H9 (cell line): ENCODE measurements around the gene VWA3A. TPM values are rescaled to one million over a fixed set of nuclear protein-coding genes. Genes with fewer than 3 reads are reported as not detected.

Experiments used
- DNase-seq: peaks from one replicate; pipeline ENCODE4 v3.0.0-alpha.2; 2017
- H2AFZ ChIP-seq: one replicate; pipeline ENCODE4 v1.6.1; 2013; ENCODE audit warnings: mild to moderate bottlenecking, low read length, control low read depth, moderate library complexity
- H2AK5ac ChIP-seq: 2 replicates; pipeline ENCODE4 v1.6.1; 2013; ENCODE audit warnings: low read length, control low read depth, mixed read lengths; ENCODE audit not compliant: insufficient read length
- H2BK120ac ChIP-seq: one replicate; pipeline ENCODE4 v1.6.1; 2013; ENCODE audit warnings: low read depth, mild to moderate bottlenecking, low read length, control low read depth, inconsistent platforms; ENCODE audit not compliant: poor library complexity, severe bottlenecking
- H2BK12ac ChIP-seq: 2 replicates; pipeline ENCODE4 v1.6.1; 2013; ENCODE audit warnings: low read length, control low read depth, mixed read lengths, low read depth; ENCODE audit not compliant: insufficient read length
- H2BK15ac ChIP-seq: 2 replicates; pipeline ENCODE4 v1.6.1; 2013; ENCODE audit warnings: low read depth, low read length, control low read depth
- H2BK20ac ChIP-seq: one replicate; pipeline ENCODE4 v1.6.1; 2013; ENCODE audit warnings: low read depth, mild to moderate bottlenecking, low read length, control low read depth, inconsistent platforms; ENCODE audit not compliant: poor library complexity, severe bottlenecking
- H2BK5ac ChIP-seq: 2 replicates; pipeline ENCODE4 v1.6.1; 2013; ENCODE audit warnings: low read length, control low read depth, mixed read lengths; ENCODE audit not compliant: insufficient read length
- H3K14ac ChIP-seq: 2 replicates; pipeline ENCODE4 v1.6.1; 2013; ENCODE audit warnings: low read length, control low read depth; ENCODE audit not compliant: insufficient read depth
- H3K18ac ChIP-seq: 2 replicates; pipeline ENCODE4 v1.6.1; 2013; ENCODE audit warnings: low read depth, mild to moderate bottlenecking, mixed read lengths, low read length, control low read depth; ENCODE audit not compliant: insufficient read length
- H3K23ac ChIP-seq: 2 replicates; pipeline ENCODE4 v1.6.1; 2013; ENCODE audit warnings: low read length, control low read depth, mixed read lengths, low read depth; ENCODE audit not compliant: insufficient read length
- H3K23me2 ChIP-seq: 2 replicates; pipeline ENCODE4 v1.6.1; 2013; ENCODE audit warnings: low read depth, mild to moderate bottlenecking, mixed read lengths, low read length, control low read depth; ENCODE audit not compliant: insufficient read length, poor library complexity, severe bottlenecking
- H3K27ac ChIP-seq: 2 replicates; pipeline ENCODE4 v1.5.1; 2013; ENCODE audit warnings: low read length, control low read depth, mixed read lengths, low read depth; ENCODE audit not compliant: insufficient read length
- H3K27me3 ChIP-seq: 2 replicates; pipeline ENCODE4 v1.6.1; 2013; ENCODE audit warnings: low read length, control low read depth, inconsistent platforms; ENCODE audit not compliant: insufficient read depth
- H3K4ac ChIP-seq: 2 replicates; pipeline ENCODE4 v1.6.1; 2013; ENCODE audit warnings: low read depth, mild to moderate bottlenecking, control low read depth, inconsistent platforms, low read length, moderate library complexity
- H3K4me1 ChIP-seq: 2 replicates; pipeline ENCODE4 v1.6.1; 2013; ENCODE audit warnings: low read length, control low read depth, inconsistent platforms; ENCODE audit not compliant: insufficient read depth
- H3K4me2 ChIP-seq: 2 replicates; pipeline ENCODE4 v1.6.1; 2013; ENCODE audit warnings: low read length, control low read depth, mixed read lengths; ENCODE audit not compliant: insufficient read length, insufficient read depth
- H3K56ac ChIP-seq: 2 replicates; pipeline ENCODE4 v1.6.1; 2013; ENCODE audit warnings: low read depth, mild to moderate bottlenecking, mixed read lengths, low read length, control low read depth; ENCODE audit not compliant: insufficient read length
- H3K79me1 ChIP-seq: 2 replicates; pipeline ENCODE4 v1.6.1; 2013; ENCODE audit warnings: low read depth, mild to moderate bottlenecking, moderate library complexity, low read length, control low read depth, inconsistent platforms; ENCODE audit not compliant: insufficient read depth, poor library complexity, severe bottlenecking
- H3K79me2 ChIP-seq: 2 replicates; pipeline ENCODE4 v1.6.1; 2013; ENCODE audit warnings: low read length, control low read depth, inconsistent platforms; ENCODE audit not compliant: insufficient read depth
- H3K9ac ChIP-seq: 2 replicates; pipeline ENCODE4 v1.6.1; 2013; ENCODE audit warnings: low read length, control low read depth, mixed read lengths; ENCODE audit not compliant: insufficient read length; ENCODE audit errors: extremely low read depth
- H3K9me3 ChIP-seq: one replicate; pipeline ENCODE4 v1.6.1; 2013; ENCODE audit warnings: low read depth, low read length, inconsistent platforms; ENCODE audit not compliant: control insufficient read depth
- H3T11ph ChIP-seq: one replicate; pipeline ENCODE4 v1.6.1; 2013; ENCODE audit warnings: mild to moderate bottlenecking, low read length, control low read depth, inconsistent platforms
- H4K20me1 ChIP-seq: one replicate; pipeline ENCODE4 v1.6.1; 2013; ENCODE audit not compliant: control insufficient read depth, insufficient read length, insufficient read depth
- H4K5ac ChIP-seq: 2 replicates; pipeline ENCODE4 v1.6.1; 2013; ENCODE audit warnings: low read depth, mild to moderate bottlenecking, mixed read lengths, low read length, control low read depth; ENCODE audit not compliant: insufficient read length
- H4K8ac ChIP-seq: replicated peaks from 2 replicates; pipeline ENCODE4 v1.6.1; 2013; ENCODE audit warnings: low read length, control low read depth, mixed read lengths, low read depth; ENCODE audit not compliant: insufficient read length
- H4K91ac ChIP-seq: 2 replicates; pipeline ENCODE4 v1.6.1; 2013; ENCODE audit warnings: low read depth, mild to moderate bottlenecking, moderate library complexity, mixed read lengths, low read length, control low read depth; ENCODE audit not compliant: insufficient read length
- H3K27ac Mint-ChIP-seq, 3 experiments: 2 replicates in 2 of 3; 3 replicates in 1 of 3; pipeline ENCODE4 v1.8.0; 2020 to 2021; ENCODE audit warnings: mixed read lengths in 3 of 3, mild to moderate bottlenecking in 1 of 3, moderate library complexity in 1 of 3
- H3K27me3 Mint-ChIP-seq: 2 replicates; pipeline ENCODE4 v1.8.0; 2021; ENCODE audit warnings: low read depth, mild to moderate bottlenecking, moderate library complexity, mixed read lengths
- H3K36me3 Mint-ChIP-seq, 3 experiments: 2 replicates in 2 of 3; 3 replicates in 1 of 3; pipeline ENCODE4 v1.8.0; 2020 to 2021; ENCODE audit warnings: low read depth in 3 of 3, mixed read lengths in 3 of 3; ENCODE audit not compliant: insufficient read depth in 1 of 3
- H3K4me1 Mint-ChIP-seq, 2 experiments: 2 replicates each; pipeline ENCODE4 v1.8.0; 2020; ENCODE audit warnings: mixed read lengths in 2 of 2
- H3K4me3 Mint-ChIP-seq, 2 experiments: 2 replicates in 1 of 2; 3 replicates in 1 of 2; pipeline ENCODE4 v1.8.0; 2020 to 2021; ENCODE audit warnings: mild to moderate bottlenecking in 2 of 2, mixed read lengths in 2 of 2, moderate library complexity in 1 of 2
- H3K9me3 Mint-ChIP-seq, 2 experiments: 2 replicates in 1 of 2; 3 replicates in 1 of 2; pipeline ENCODE4 v1.8.0; 2020; ENCODE audit warnings: mild to moderate bottlenecking in 2 of 2, mixed read lengths in 2 of 2, moderate library complexity in 1 of 2
- WGBS: extraction: QIAGEN DNeasy Blood & Tissue Kit; methylation state at CpG from one replicate; pipeline ENCODE4 v1.1.7; 2013; ENCODE audit warnings: missing lambda C conversion rate, low lambda C conversion rate, mixed read lengths; ENCODE audit not compliant: insufficient read length; ENCODE audit errors: extremely low coverage; 5-methylcytosine and 5-hydroxymethylcytosine counted together
- total RNA-seq: library from RNA; stranded (reverse); gene quantifications from 2 replicates; pipeline ENCODE4 v1.2.1, GENCODE V29; 2021
- TF ChIP-seq, protein P1 (sequence below): fragments of 200-600 bp; sonication (generic); conservative IDR thresholded peaks from 3 replicates; pipeline ENCODE4 v1.8.0; 2021; ENCODE audit warnings: antibody characterized with exemption, mild to moderate bottlenecking

VWA3A gene
- total RNA-seq, 1 experiment from 2014 or later, result not detected

DNA sequence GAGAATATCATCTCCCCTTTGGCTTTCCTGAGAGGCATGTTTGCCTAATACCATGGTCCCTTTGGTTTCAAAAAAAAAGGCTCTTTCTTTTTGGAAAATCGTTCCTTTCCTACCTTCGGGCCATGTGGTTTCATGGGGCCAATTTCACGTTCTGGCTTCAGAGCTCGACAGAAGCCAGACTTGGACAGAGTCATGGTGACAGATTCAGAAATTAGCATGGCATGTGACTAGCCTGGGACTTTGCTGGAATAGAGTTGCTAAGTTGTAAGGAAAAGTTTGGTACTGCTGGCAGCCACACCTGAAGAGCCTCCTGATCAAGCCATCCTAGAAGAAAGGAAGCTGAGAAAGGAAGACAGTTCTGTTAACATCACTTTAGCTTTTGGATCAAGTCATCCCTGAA lies 2.4 kb upstream of the VWA3A start:
- H3K23me2 ChIP-seq, result no peaks in the 10 kb centered on the region
- Mint-ChIP-seq H3K4me1 (peaks cover 11 to 14% of the 10 kb centered on the region in 2 experiments), H3K27ac (no peak overlapping the region), H3K4me3 (no peak overlapping the region), H3K9me3 (no peaks in the 10 kb centered on the region), H3K36me3 (no peaks in the 10 kb centered on the region), H3K27me3 (no peaks in the 10 kb centered on the region; the same call in none of the 2 replicates)
- no peak overlapping the region for H3K23ac ChIP-seq
- no peak overlapping the region for H2AFZ ChIP-seq
- DNase-seq, result no peak
- no peak overlapping the region for H3K9ac ChIP-seq
- no peak overlapping the region for H3K27ac ChIP-seq
- H3K79me1 ChIP-seq, result no peaks in the 10 kb centered on the region
- no peak overlapping the region for H2BK12ac ChIP-seq
- no peak overlapping the region for H4K5ac ChIP-seq
- H3K56ac ChIP-seq, result no peak overlapping the region
- no peak overlapping the region for H2BK120ac ChIP-seq
- no peak overlapping the region for H3T11ph ChIP-seq
- no peak overlapping the region for H2AK5ac ChIP-seq
- H4K8ac ChIP-seq, result no peak overlapping the region
- no peaks in the 10 kb centered on the region; the same call in 1 of the 2 replicates for H3K4me1 ChIP-seq
- no peak overlapping the region for H2BK20ac ChIP-seq
- no peaks in the 10 kb centered on the region for H3K27me3 ChIP-seq
- no peak overlapping the region for H3K4ac ChIP-seq
- no peak overlapping the region for H4K91ac ChIP-seq
- no peak overlapping the region for H3K18ac ChIP-seq
- no peaks in the 10 kb centered on the region for H3K79me2 ChIP-seq
- no peaks in the 10 kb centered on the region for H3K9me3 ChIP-seq
- WGBS, result no CpG with 5 or more reads among the region's 4 CpGs
- H3K4me2 ChIP-seq, result no peak overlapping the region
- TF ChIP-seq, protein P1, sequence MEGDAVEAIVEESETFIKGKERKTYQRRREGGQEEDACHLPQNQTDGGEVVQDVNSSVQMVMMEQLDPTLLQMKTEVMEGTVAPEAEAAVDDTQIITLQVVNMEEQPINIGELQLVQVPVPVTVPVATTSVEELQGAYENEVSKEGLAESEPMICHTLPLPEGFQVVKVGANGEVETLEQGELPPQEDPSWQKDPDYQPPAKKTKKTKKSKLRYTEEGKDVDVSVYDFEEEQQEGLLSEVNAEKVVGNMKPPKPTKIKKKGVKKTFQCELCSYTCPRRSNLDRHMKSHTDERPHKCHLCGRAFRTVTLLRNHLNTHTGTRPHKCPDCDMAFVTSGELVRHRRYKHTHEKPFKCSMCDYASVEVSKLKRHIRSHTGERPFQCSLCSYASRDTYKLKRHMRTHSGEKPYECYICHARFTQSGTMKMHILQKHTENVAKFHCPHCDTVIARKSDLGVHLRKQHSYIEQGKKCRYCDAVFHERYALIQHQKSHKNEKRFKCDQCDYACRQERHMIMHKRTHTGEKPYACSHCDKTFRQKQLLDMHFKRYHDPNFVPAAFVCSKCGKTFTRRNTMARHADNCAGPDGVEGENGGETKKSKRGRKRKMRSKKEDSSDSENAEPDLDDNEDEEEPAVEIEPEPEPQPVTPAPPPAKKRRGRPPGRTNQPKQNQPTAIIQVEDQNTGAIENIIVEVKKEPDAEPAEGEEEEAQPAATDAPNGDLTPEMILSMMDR, result no peak
- H3K14ac ChIP-seq, result no peak overlapping the region
- H2BK5ac ChIP-seq, result no peak overlapping the region
- H2BK15ac ChIP-seq, result no peak overlapping the region
- no peaks in the 10 kb centered on the region for H4K20me1 ChIP-seq
